GM12878 (cell line): ENCODE results near the gene EYS. TPM values are rescaled to one million over a fixed set of nuclear protein-coding genes. Genes with fewer than 3 reads are reported as not detected.

ENCODE experiments used
- ATAC-seq: fragments of 200-7000 bp; cut with Tn5 transposase; 3 replicates; pipeline ENCODE4 v1.9.1; 2020; ENCODE audit warnings: mild to moderate bottlenecking, moderate library complexity
- BruUV-seq: library from RNA; stranded (reverse); fragments of 400-500 nt; replicated peaks from 2 replicates; lab custom pipeline; 2021; lab: Mats Ljungman, UMichigan
- CTCF ChIA-PET: fragments of 300-600 bp; sonication (Branson Sonifier 250); formaldehyde crosslinking; extraction: SDS; loops from one replicate; lab custom pipeline; 2021; ENCODE audit warnings: inconsistent platforms; lab: Yijun Ruan, JAX
- POLR2A ChIA-PET: fragments of 350-600 bp; formaldehyde crosslinking; extraction: SDS; loops from one replicate; lab custom pipeline; 2021; ENCODE audit warnings: inconsistent platforms; lab: Charles Lee
- RAD21 ChIA-PET: fragments of 300-600 bp; sonication (Branson Sonifier 250); formaldehyde crosslinking; loops from one replicate; lab custom pipeline; 2023; ENCODE audit warnings: antibody characterized with exemption; ENCODE audit not compliant: unreplicated experiment; lab: Charles Lee
- SMC1A ChIA-PET: fragments of 300-600 bp; sonication (Branson Sonifier 250); formaldehyde crosslinking; loops from one replicate; lab custom pipeline; 2023; ENCODE audit not compliant: unreplicated experiment, uncharacterized antibody; lab: Charles Lee
- DNase-seq: peaks from one replicate; pipeline ENCODE4 v3.0.0-alpha.2; 2011; ENCODE audit warnings: low read depth, low spot score
- FAIRE-seq: peaks from 3 replicates; lab custom pipeline; 2011; peaks lifted over from hg19 to GRCh38; lab: Jason Lieb, UNC
- H2AFZ ChIP-seq: 2 replicates; pipeline ENCODE4 v1.6.0; 2011; ENCODE audit warnings: low read depth, low read length, control low read depth; ENCODE audit not compliant: control insufficient read depth
- H3K27ac ChIP-seq: 2 replicates; pipeline ENCODE4 v1.5.1; 2011; ENCODE audit warnings: control low read depth; ENCODE audit not compliant: control insufficient read depth, insufficient read depth
- H3K27me3 ChIP-seq, 2 experiments: replicated peaks in 1 of 2; 2 replicates each; pipeline versions ENCODE4 v1.6.0 to v1.6.1; 2011; ENCODE audit warnings: low read length in 1 of 2; ENCODE audit not compliant: control insufficient read depth in 2 of 2, insufficient read depth in 2 of 2
- H3K36me3 ChIP-seq, 2 experiments: 2 replicates each; pipeline ENCODE4 v1.5.1; 2011; ENCODE audit warnings: low read length in 1 of 2; ENCODE audit not compliant: control insufficient read depth in 2 of 2, insufficient read depth in 2 of 2
- H3K4me1 ChIP-seq: 2 replicates; pipeline ENCODE4 v1.6.1; 2011; ENCODE audit warnings: mild to moderate bottlenecking, low read length, moderate library complexity, mixed read lengths; ENCODE audit not compliant: control insufficient read depth, insufficient read depth
- H3K4me2 ChIP-seq: 2 replicates; pipeline ENCODE4 v1.6.0; 2011; ENCODE audit warnings: control low read depth; ENCODE audit not compliant: control insufficient read depth, insufficient read depth
- H3K4me3 ChIP-seq: fragments of 200-600 bp; sonication (generic); 2 replicates; pipeline ENCODE4 v1.5.1; 2016
- H3K79me2 ChIP-seq: 2 replicates; pipeline ENCODE4 v1.6.0; 2011; ENCODE audit warnings: low read length; ENCODE audit not compliant: control insufficient read depth, insufficient read depth
- H3K9ac ChIP-seq: 2 replicates; pipeline ENCODE4 v1.8.0; 2011; ENCODE audit warnings: low read length, control low read depth, mixed read lengths; ENCODE audit not compliant: control insufficient read depth, insufficient read depth
- H3K9me3 ChIP-seq: replicated peaks from 3 replicates; pipeline ENCODE4 v1.5.1; 2011; ENCODE audit warnings: mild to moderate bottlenecking, low read length; ENCODE audit not compliant: control insufficient read depth, insufficient read depth
- H4K20me1 ChIP-seq: 2 replicates; pipeline ENCODE4 v1.6.0; 2011; ENCODE audit not compliant: control insufficient read depth, insufficient read depth
- CREM ChIP-seq: IDR thresholded peaks from 2 replicates; pipeline ENCODE4 v1.6.1; 2014; ENCODE audit warnings: antibody characterized with exemption, low read depth
- ELK1 ChIP-seq: IDR thresholded peaks from 2 replicates; pipeline ENCODE4 v1.6.1; 2012; ENCODE audit warnings: low read depth, low read length, improper control_type of control experiment
- ETV6 ChIP-seq, 2 experiments: fragments of 450-650 bp in 1 of 2; IDR thresholded peaks in 1 of 2; conservative IDR thresholded peaks in 1 of 2; 2 replicates each; pipeline ENCODE4 v1.6.1; 2014; ENCODE audit warnings: antibody characterized with exemption in 1 of 2, borderline replicate concordance in 1 of 2, low read depth in 1 of 2, mild to moderate bottlenecking in 1 of 2, moderate library complexity in 1 of 2
- KAT2A ChIP-seq: conservative IDR thresholded peaks from 2 replicates; pipeline ENCODE4 v1.6.1; 2011; ENCODE audit warnings: low read depth, low read length; ENCODE audit not compliant: control insufficient read depth
- KDM1A ChIP-seq: fragments of 200-600 bp; sonication (generic); IDR thresholded peaks from 2 replicates; pipeline ENCODE4 v1.6.1; 2016; ENCODE audit warnings: borderline replicate concordance
- LARP7 ChIP-seq: fragments of 450-650 bp; IDR thresholded peaks from 2 replicates; pipeline ENCODE4 v1.6.1; 2017; ENCODE audit warnings: mild to moderate bottlenecking
- MEF2A ChIP-seq: IDR thresholded peaks from 2 replicates; pipeline ENCODE4 v1.6.1; 2011; ENCODE audit warnings: low read depth, mild to moderate bottlenecking, low read length, moderate library complexity; ENCODE audit not compliant: insufficient read depth
- NBN ChIP-seq: fragments of 450-650 bp; IDR thresholded peaks from 2 replicates; pipeline ENCODE4 v1.6.1; 2016
- NRF1 ChIP-seq: conservative IDR thresholded peaks from 2 replicates; pipeline ENCODE4 v1.6.1; 2011; ENCODE audit warnings: mild to moderate bottlenecking, low read depth, low read length, improper control_type of control experiment
- PKNOX1 ChIP-seq: fragments of 450-650 bp; IDR thresholded peaks from 2 replicates; pipeline ENCODE4 v1.6.1; 2016; ENCODE audit warnings: mild to moderate bottlenecking
- POLR2AphosphoS2 ChIP-seq: IDR thresholded peaks from 2 replicates; pipeline ENCODE4 v1.6.1; 2011; ENCODE audit warnings: low read depth, mild to moderate bottlenecking, low read length, improper control_type of control experiment, moderate library complexity
- POLR2AphosphoS5 ChIP-seq: IDR thresholded peaks from 2 replicates; pipeline ENCODE4 v1.6.1; 2011; ENCODE audit warnings: mild to moderate bottlenecking, low read length, inconsistent platforms
- REST ChIP-seq: IDR thresholded peaks from 2 replicates; pipeline ENCODE4 v1.6.1; 2012; ENCODE audit warnings: mild to moderate bottlenecking, low read depth, low read length
- ZNF217 ChIP-seq: fragments of 450-650 bp; IDR thresholded peaks from 2 replicates; pipeline ENCODE4 v1.6.1; 2017; ENCODE audit warnings: antibody characterized with exemption, mild to moderate bottlenecking
- ZNF592 ChIP-seq: fragments of 450-650 bp; IDR thresholded peaks from 2 replicates; pipeline ENCODE4 v1.6.1; 2017; ENCODE audit warnings: mild to moderate bottlenecking, moderate library complexity
- WGBS: methylation state at CpG from one replicate; pipeline ENCODE4 v1.1.6; 2016; ENCODE audit warnings: low lambda C conversion rate; ENCODE audit not compliant: insufficient replicate concordance, insufficient coverage; ENCODE audit errors: missing lambda C conversion rate; 5-methylcytosine and 5-hydroxymethylcytosine counted together
- in situ Hi-C: fragments of 300-500 bp; cut with MboI; formaldehyde crosslinking; loops from 9 replicates; pipeline ENCODE4 v1.14.3; 2018; ENCODE audit warnings: mixed read lengths
- intact Hi-C: fragments of 100-400 bp; cut with micrococcal nuclease; formaldehyde crosslinking; loops from one replicate; pipeline ENCODE4 v1.14.2; 2022; ENCODE audit not compliant: unreplicated experiment
- polyA plus RNA-seq, 11 experiments: library from polyadenylated mRNA; depleted of rRNA in 4 of 11; unstranded in 6 of 11; stranded (reverse) in 5 of 11; fragments of >200 nt; fragmentation: Nextera tagmentation in 4 of 11; fragmentation: Illumina TruSeq in 1 of 11; extraction: Ambion mirVana in 4 of 11; extraction: Trizol in 1 of 11; gene quantifications; 1 replicate in 1 of 11; 2 replicates in 10 of 11; pipeline versions ENCODE4 v1.2.1 to v1.2.3, GENCODE V29; 2011 to 2016; ENCODE audit warnings: inconsistent platforms in 2 of 11, missing spikeins in 2 of 11, low read depth in 1 of 11
- total RNA-seq, 4 experiments: library from RNA; depleted of rRNA in 3 of 4; stranded (reverse); fragments of >200 nt in 3 of 4; fragmentation: Illumina TruSeq in 1 of 4; extraction: Trizol in 1 of 4; gene quantifications; 2 replicates each; pipeline versions ENCODE4 v1.2.1 to v1.2.3, GENCODE V29; 2013 to 2021

The EYS gene
- total and polyA plus RNA-seq, 10 of the 15 experiments (the other 5 are each of a cell fraction or from before 2014, with no cell fraction given) = under 0.01 to 0.14 (median 0.02) TPM; not detected in 1

- no peaks in the 10 kb centered on the region for H3K27me3 ChIP-seq
- no peak overlapping the region for H3K9ac ChIP-seq
- no peak overlapping the region for H2AFZ ChIP-seq
- ChIA-PET RAD21 (interaction anchor here (0.6 kb wide), 1 partner anchor 149 kb away, joined by 3 read pairs; no protein-coding TSS in a partner anchor), CTCF (no interaction called here), POLR2A (no interaction called here), SMC1A (no interaction called here)
- no TSS peak for BruUV-seq
- H3K36me3 ChIP-seq = no peaks in the 10 kb centered on the region
- no peak overlapping the region for H3K4me2 ChIP-seq
- no peak overlapping the region for H3K4me3 ChIP-seq
- H3K79me2 ChIP-seq = no peaks in the 10 kb centered on the region
- FAIRE-seq (no peak), ATAC-seq (no peak), DNase-seq (no peak)
- in situ Hi-C loops (no loop called here), intact Hi-C loops (no loop called here)
- TF ChIP-seq NBN = no peak
- TF ChIP-seq KDM1A = no peak
- no peak for TF ChIP-seq CREM
- TF ChIP-seq REST = no peak
- no peak for TF ChIP-seq POLR2AphosphoS2
- no peak for TF ChIP-seq MEF2A
- no peak for TF ChIP-seq ZNF592
- TF ChIP-seq POLR2AphosphoS5 = no peak
- TF ChIP-seq NRF1 = no peak
- no peak for TF ChIP-seq LARP7
- no peak for TF ChIP-seq ELK1
- no peak for TF ChIP-seq KAT2A
- no peak for TF ChIP-seq ZNF217
- no peak for TF ChIP-seq PKNOX1
- no peak for TF ChIP-seq ETV6 (conservative IDR thresholded peaks at IDR 0.05 in 1 of 2, IDR thresholded peaks at IDR 0.05 in 1 of 2; ENCODE audit: borderline replicate concordance in 1 of 2, low read depth in 1 of 2)
- H3K27ac ChIP-seq = no peak overlapping the region
- 0% methylated on average over 1 of the region's 1 CpG for WGBS
- H3K9me3 ChIP-seq = no peaks in the 10 kb centered on the region
- no peaks in the 10 kb centered on the region for H3K4me1 ChIP-seq
- H4K20me1 ChIP-seq = no peaks in the 10 kb centered on the region
Measured at GRCh38 chr6:64357430-64357829, 1349.6 kb downstream of the EYS start.
